Hematopoietic multipotent progenitor cell treated with erythropoietin and hydrocortisone succinate and interleukin-3 and kit ligand, for 8 days (in vitro differentiated cells): Measurements from ENCODE around the gene FAM171A2.
"Not testable (repeated sequence)": the region's sequence is repeated elsewhere in the genome, so short reads cannot be mapped to it uniquely, and the experiment has no call there.

Source experiments
- DNase-seq: peaks from one replicate; pipeline ENCODE4 v3.0.0-alpha.2; 2015

Gene FAM171A2

DNA sequence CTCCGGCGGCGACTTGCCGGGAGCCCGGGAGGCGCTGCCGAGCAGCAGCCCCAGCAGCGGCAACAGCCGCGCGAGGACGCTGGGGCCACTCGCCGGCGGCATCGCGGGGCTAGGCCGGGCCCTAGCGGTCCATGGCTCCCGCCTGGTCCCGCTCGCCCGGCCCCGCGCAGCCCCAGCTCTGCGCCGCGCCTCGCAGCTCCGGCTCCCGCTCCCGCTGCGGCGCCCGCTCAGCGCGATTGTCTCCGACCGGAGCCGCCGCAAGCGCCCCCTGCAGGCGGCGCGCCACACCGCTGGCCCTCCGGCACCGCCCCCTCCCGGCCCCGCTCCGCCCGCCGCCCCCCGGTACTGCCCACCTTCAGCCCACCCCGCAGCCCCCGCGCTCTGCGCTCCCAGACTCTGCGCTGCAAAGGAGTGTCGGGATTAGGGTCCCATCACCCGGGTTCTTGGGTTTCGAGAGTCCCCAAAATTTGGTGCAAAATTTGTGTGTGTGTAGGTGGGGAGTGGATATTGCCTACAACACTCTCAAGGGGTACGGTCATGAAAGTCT is at the start of gene FAM171A2:
FAM171A2 (minus strand) TSS at position 241 of the 547 bp plus-strand sequence; CDS start at position 102, 139 bp downstream.
- peak; percentile 52 for DNase-seq

DNA sequence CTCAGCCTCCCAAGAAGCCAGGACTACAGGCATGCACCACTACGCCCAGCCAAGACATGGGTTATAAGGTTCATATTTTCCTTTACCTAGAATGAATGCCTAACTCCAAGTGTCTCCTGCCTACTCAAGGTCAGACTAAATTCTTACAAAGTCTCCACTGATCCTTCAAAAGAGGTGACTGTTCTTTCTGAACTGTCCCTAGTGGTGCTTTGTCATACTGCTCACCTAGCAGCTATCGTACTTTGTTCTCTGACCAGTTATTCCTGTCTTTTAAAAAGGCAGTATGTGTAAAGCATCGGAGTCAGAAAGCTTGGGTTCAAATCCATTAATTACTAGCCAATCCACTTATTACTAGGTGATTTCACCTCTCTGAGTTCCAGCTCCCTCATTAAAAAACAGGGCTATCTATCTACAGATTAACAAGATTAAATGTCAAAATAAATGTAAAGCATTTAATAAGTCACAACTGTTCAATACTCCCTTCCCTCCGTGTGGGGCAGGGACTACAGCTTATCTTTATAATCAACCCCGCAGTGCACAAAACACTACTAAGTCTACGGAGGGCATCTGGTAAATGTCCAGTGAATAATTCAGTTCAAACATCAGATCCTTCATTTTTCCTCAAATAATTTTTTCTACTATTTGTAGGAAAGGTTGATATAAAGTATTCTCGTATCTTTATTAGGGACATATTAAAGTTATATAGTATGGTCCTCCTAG is 45.8 kb upstream of the FAM171A2 start:
- DNase-seq, result no peak

GRCh38 chr17:44408786-44409185 is 45.1 kb upstream of the FAM171A2 start:
- no peak for DNase-seq

DNA sequence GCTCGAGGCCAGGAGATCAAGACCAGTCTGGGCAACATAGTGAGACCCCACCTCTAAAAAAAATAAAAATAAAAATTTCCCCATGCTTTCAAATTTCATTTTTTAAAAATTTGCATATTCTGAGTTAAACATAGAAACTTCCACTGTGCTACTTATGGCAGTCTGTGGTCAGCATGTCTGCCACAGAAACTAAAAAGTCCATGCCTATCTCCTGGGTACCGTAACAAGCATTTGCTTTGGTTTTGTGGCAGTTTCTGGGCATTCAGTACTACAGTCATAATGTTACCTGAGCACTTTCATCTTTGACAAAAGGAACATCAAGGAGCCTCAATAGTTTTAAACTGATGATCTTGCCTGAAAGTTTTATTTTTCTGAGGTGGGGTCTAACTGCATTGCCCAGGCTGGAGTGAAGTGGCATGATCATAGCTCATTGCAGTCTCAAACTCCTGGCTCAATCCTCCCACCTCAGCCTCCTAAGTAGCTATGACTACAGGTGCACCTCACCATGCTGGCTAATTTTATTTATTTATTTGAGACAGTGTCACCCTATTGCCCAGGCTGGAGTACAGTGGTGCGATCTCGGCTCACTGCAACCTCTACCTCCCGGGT is 39.0 kb upstream of the FAM171A2 start:
- no peak for DNase-seq

DNA sequence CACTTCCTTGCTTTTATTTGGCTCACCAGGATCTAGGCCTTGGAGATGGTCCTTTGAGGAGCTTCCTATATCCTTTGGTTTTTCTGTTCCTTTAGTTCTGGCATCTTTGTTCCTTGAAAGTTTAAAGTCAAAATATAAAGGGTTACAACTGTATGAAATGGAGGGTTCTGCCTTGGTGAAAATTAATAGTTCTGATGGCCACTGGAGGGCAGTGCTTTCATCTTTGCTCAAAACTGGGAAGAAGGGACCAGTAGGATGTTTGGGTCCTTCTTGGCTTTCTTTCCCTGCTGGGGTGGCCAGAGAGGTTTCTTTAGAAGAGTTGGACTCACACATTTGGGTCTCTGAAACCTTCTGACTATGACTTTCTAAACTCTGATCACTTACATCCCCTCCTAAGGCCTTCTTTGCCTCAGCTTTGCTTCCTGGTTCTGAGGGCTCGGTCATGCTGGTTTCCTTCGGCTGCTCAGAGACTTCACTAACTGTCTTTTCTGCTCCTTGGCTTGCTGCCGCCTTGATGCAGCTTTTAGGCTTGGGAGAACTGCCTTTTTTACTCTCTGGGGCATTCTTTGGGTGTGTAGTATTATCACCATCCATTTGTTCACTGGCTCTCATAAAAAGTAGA is 36.7 kb upstream of the FAM171A2 start:
- peak; percentile 49 for DNase-seq

DNA sequence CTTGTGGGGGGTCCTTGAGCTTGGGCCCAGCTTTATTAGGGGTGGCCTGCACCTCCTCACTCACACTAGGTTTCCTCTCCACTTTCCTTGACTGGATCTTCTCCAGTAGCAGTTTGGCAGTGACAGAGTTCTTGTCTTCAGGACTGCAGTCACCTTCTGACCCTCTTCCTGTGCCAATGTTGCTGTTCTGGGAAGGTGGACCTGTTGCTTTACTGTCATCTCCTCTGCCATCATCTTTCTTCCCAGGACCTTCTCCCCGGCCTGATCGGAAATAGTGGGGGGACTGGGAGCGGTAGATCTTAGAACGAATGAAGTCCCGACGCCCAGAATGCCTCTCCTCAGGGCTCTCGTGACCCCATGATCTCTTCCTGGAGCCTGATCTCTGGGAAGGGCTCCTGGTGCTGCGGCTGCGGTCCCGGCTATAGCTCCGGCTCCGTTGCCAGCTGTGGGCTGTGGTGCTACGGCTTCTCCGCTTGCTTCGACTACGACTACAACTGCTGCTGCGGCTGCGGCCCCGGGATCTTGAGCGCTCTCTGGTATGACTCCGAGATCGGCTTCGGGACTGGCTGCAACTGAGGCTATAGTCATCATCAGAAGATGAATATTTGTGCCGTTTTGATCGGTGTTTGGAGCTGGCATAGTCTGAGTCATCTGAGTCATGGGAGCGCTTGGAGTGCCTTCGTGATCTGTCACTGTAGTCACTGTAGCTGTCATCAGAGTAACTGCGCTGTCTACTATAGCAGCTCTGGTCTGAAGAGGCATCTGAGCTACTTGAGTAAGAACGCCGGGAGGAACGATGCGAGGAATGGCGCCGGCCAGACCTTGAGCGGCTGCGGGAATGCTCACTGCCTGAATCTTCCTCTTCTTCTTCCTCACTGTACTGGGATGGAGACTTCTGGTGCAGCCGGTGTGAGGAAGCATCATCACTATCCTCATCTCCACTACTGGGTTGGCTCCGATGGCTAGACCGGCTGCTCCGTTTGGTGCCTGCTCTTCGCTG is 35.3 kb upstream of the FAM171A2 start:
- no peak for DNase-seq

GRCh38 chr17:44397479-44398440 is 34.1 kb upstream of the FAM171A2 start:
- DNase-seq, result no peak

GRCh38 chr17:44396946-44397345 is 33.3 kb upstream of the FAM171A2 start:
- DNase-seq, result no peak

DNA sequence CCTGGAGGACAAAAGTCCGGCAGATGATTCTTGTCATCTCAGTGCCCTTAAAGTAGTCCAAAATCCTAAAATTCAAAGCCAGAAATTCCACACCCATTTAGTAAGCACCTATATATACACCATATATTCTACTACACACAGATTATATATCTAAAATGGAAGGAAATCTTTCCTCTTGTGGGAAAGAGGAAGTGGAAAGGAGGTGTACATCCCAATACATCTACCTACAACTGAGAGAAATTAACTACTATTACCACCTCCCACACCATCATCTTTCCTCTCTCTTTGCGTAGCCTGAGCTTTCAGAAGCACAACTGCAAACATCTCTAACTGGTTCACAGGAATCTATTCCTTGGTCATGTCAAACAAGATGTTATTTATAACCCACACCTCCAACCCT is 31.2 kb upstream of the FAM171A2 start:
- DNase-seq, result no peak

- DNase-seq, result not testable (repeated sequence)
Measured at GRCh38 chr17:44394112-44394511, 30.5 kb upstream of the FAM171A2 start.

GRCh38 chr17:44390250-44390870 is 26.7 kb upstream of the FAM171A2 start:
- DNase-seq, result peak; percentile 49

GRCh38 chr17:44389723-44390202 is 26.1 kb upstream of the FAM171A2 start:
- DNase-seq, result peak; percentile 96

DNA sequence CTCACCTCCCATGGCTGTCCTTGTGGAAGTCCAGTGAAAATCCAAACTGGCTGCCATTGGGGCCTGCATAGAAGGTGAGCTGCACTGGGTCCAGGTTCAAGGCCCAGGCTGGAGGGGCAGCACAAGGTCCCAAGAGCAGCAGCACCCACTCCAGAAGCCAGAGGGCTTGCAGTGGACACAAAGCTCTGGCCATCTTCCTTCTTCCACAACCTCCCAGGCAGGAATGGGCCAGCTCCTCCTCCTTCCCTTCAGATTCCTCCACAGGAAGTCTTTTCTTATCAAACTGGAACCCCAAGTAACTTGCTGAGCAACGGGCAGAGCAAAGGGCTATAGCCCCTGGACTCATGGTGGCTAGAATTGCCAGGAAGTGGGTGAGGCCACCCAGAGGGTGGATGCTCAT is 25.6 kb upstream of the FAM171A2 start, which contains the start of gene ITGA2B:
ITGA2B (minus strand) TSS at position 369 of the 400 bp plus-strand sequence; CDS start at position 193, 176 bp downstream.
- no peak for DNase-seq

GRCh38 chr17:44387804-44388203 is 24.2 kb upstream of the FAM171A2 start:
- DNase-seq, result peak; percentile 87

- DNase-seq, result peak; percentile 27
Measured at GRCh38 chr17:44386182-44386525, 22.5 kb upstream of the FAM171A2 start.

DNA sequence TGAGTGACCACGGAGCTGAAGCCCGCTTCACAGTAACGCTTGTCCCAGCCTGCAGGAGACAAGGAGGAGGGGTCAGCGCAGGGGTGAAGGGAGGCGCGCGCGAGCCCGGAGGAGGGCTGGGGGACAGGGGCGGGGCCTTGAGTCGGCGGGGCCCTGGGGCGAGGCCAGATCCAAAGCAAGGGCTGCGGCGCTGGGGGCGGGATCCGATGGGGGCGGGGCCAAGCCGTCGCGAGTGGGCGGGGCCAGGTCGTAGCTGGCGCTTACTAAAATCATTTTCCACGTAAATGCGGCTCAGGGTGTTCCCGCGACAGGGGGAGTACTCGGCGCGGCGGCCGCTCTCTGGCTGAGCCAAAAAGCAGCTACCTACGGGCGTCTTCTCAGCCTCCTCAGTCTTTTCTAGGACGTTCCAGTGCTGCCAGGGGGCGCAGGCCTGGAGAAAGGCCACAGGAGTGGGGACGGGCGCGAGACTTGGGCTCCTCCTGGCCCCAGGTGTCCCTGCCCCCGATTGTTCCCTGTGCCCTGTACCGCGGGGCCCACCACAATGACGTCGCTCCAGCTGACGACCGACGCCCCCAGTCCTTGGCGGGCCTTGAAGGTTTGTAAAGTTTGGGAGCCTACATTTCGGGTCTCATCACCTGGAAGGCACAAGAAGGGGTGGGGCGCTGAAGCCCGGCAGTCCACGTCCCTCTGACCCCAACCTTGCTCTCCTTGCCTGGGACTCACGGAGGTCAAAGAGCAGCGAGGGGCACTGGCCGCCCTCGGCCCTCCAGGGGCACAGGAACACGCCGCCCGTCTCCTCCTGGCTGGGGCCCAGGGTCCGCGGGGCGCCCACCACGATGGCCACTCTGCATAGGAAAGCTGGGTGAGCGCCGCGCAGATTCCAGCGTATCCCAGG is 21.9 kb upstream of the FAM171A2 start:
- DNase-seq, result peak; percentile 88

DNA sequence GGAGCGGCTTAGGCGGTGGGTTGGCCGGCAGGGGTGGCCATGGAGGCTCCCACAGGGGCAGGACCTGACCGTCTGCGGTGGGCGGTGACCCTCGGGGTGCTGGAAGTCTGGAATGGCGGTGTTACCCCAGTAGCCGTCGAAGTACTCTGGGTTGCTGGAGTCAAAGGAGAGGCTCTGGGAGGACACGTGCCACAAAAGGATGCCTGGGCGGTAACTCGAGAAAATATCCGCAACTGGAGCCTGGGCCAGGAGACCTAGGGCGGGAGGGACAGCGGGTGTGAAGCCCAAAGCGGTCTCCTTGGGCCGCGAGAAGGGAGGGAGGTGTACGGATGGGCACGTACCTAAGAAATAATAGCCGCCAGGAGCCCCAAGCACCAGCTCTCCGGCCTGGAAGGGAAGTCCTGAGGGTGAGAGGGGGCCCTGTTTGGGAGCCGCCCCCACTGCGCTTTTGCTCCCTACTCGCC is 21.2 kb upstream of the FAM171A2 start:
- no peak for DNase-seq

- no peak for DNase-seq
Measured at GRCh38 chr17:44384281-44384822, 20.7 kb upstream of the FAM171A2 start.

GRCh38 chr17:44383861-44384260 is 20.2 kb upstream of the FAM171A2 start:
- DNase-seq, result no peak
